GM19351 (cell line): ENCODE data around the gene PCF11.
"Not testable (repeated sequence)": the region's sequence is repeated elsewhere in the genome, so short reads cannot be mapped to it uniquely, and the experiment has no call there.

Source experiments
- ATAC-seq: cut with Tn5 transposase; IDR thresholded peaks from one replicate; pipeline ENCODE4 v1.9.1; 2021; ENCODE audit warnings: mild to moderate bottlenecking, moderate library complexity; ENCODE audit not compliant: unreplicated experiment

PCF11 gene

GRCh38 chr11:83187465-83187864 lies 30.5 kb downstream of the PCF11 start:
- no peak for ATAC-seq

- no peak for ATAC-seq
Measured at GRCh38 chr11:83191491-83191890, 34.6 kb downstream of the PCF11 start.

- ATAC-seq = no peak
Measured at GRCh38 chr11:83191986-83192385, 35.1 kb downstream of the PCF11 start.

- no peak for ATAC-seq
Measured at GRCh38 chr11:83192606-83193245, 35.8 kb downstream of the PCF11 start.

GRCh38 chr11:83193315-83194280 lies 36.7 kb downstream of the PCF11 start, which contains the start of gene ANKRD42:
TSS of gene ANKRD42 (plus strand) at chr11:83193712. CDS start at chr11:83194671, 959 bp downstream.
- ATAC-seq = peak; percentile 87

GRCh38 chr11:83194281-83195142 lies 37.6 kb downstream of the PCF11 start:
- peak; percentile 56 for ATAC-seq

- ATAC-seq = no peak
Measured at GRCh38 chr11:83195143-83195466, 38.2 kb downstream of the PCF11 start.

- no peak for ATAC-seq
Measured at GRCh38 chr11:83195649-83196048, 38.7 kb downstream of the PCF11 start.

- ATAC-seq = no peak
Measured at GRCh38 chr11:83200035-83200434, 43.1 kb downstream of the PCF11 start.

- no peak for ATAC-seq
Measured at GRCh38 chr11:83205608-83206185, 48.8 kb downstream of the PCF11 start.

- ATAC-seq = no peak
Measured at GRCh38 chr11:83206221-83206620, 49.3 kb downstream of the PCF11 start.

- ATAC-seq = not testable (repeated sequence)
Measured at GRCh38 chr11:83206771-83207382, 49.9 kb downstream of the PCF11 start.

GRCh38 chr11:83219095-83219494 lies 62.2 kb downstream of the PCF11 start:
- no peak for ATAC-seq

GRCh38 chr11:83220260-83220659 lies 63.3 kb downstream of the PCF11 start:
- ATAC-seq = no peak

- no peak for ATAC-seq
Measured at GRCh38 chr11:83221694-83222093, 64.8 kb downstream of the PCF11 start.

GRCh38 chr11:83222499-83222898 lies 65.6 kb downstream of the PCF11 start:
- ATAC-seq = no peak

- no peak for ATAC-seq
Measured at GRCh38 chr11:83223457-83223856, 66.5 kb downstream of the PCF11 start.

GRCh38 chr11:83235825-83236224 lies 78.9 kb downstream of the PCF11 start:
- no peak for ATAC-seq
